ENCODE results near the gene DNAJC4. TPM values are rescaled to one million over a fixed set of nuclear protein-coding genes. Genes with fewer than 3 reads are reported as not detected.

Gene DNAJC4
- total RNA-seq, 2 experiments from 2014 or later: 14.1 to 42.4 TPM

DNA sequence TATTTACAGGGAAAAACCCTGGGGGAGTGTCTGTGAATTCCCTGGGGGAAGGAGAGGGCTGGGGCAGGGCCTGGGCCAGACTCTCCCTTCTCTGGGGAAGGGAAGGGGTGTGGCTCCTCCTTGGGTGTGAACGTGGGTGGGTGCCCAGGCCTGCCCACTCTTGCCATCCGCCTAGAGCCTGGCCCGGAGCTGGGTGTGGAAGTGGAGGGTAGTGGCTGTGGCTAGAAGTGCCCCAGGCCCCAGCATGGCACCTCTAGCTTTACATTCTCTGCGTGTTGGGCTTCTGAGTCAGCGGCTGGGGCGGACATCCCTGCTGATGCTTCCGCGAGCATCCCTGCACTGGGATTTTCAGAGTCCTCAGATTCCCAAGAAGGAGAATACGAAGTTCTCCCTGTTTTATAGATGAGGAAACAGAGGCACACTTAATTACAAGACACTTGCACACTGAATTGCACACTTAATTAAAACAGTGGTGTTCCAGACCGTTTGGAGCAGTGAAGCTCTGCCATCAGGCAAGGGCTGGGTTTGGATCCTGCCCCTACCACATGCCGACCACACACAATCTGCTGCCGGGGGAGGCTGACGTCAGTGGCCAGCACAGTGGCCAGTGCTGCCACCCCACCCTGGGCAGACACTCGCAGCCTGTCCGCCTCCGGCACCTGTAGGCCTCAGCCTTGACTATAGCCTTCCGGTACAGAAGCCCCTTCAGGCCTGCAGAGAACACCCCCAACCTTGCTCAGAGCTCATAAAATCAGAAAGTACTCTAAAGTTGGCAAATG is 46.5 kb downstream of the DNAJC4 start:
- ChIA-PET POLR2A (no interaction called here), CTCF (ENCODE audit: unreplicated experiment) (no interaction called here)
- TF ChIP-seq, protein P1, sequence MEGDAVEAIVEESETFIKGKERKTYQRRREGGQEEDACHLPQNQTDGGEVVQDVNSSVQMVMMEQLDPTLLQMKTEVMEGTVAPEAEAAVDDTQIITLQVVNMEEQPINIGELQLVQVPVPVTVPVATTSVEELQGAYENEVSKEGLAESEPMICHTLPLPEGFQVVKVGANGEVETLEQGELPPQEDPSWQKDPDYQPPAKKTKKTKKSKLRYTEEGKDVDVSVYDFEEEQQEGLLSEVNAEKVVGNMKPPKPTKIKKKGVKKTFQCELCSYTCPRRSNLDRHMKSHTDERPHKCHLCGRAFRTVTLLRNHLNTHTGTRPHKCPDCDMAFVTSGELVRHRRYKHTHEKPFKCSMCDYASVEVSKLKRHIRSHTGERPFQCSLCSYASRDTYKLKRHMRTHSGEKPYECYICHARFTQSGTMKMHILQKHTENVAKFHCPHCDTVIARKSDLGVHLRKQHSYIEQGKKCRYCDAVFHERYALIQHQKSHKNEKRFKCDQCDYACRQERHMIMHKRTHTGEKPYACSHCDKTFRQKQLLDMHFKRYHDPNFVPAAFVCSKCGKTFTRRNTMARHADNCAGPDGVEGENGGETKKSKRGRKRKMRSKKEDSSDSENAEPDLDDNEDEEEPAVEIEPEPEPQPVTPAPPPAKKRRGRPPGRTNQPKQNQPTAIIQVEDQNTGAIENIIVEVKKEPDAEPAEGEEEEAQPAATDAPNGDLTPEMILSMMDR (conservative IDR thresholded peaks at IDR 0.05; ENCODE audit: low read length): no peak
- TF ChIP-seq EZH2phosphoT487 (IDR thresholded peaks at IDR 0.05; ENCODE audit: borderline replicate concordance, low read depth, low read length): no peak
- no peaks in the 10 kb centered on the region for H3K9me3 ChIP-seq (ENCODE audit: low read length)
- BruUV-seq (replicated peaks): no TSS peak
- no peaks in the 10 kb centered on the region for H3K9me2 ChIP-seq (ENCODE audit: insufficient read depth, low read length)
- H3K4me2 ChIP-seq (ENCODE audit: low read length): no peak overlapping the region
- H3K4me3 ChIP-seq (ENCODE audit: low read depth, low read length, poor library complexity, severe bottlenecking): no peak overlapping the region
- peaks cover 13% of the 10 kb centered on the region; the same call in 1 of the 2 replicates for H3K36me3 ChIP-seq (ENCODE audit: insufficient read depth, low read length)
- no peaks in the 10 kb centered on the region for H4K20me1 ChIP-seq (ENCODE audit: insufficient read depth, low read length)
- H3K27ac ChIP-seq (ENCODE audit: low read depth, low read length, poor library complexity, severe bottlenecking): no peak overlapping the region
- no peak for DNase-seq (ENCODE audit: low spot score)
- no peak overlapping the region for H2AFZ ChIP-seq (ENCODE audit: low read length)
- peaks cover 9% of the 10 kb centered on the region for H3K4me1 ChIP-seq (ENCODE audit: insufficient read depth, low read length, poor library complexity, severe bottlenecking)
- intact Hi-C loops (cut with micrococcal nuclease; ENCODE audit: unreplicated experiment): no loop called here
- H3K79me2 ChIP-seq (ENCODE audit: insufficient read depth, low read depth, low read length): peaks cover 9% of the 10 kb centered on the region; the same call in 1 of the 2 replicates

DNA sequence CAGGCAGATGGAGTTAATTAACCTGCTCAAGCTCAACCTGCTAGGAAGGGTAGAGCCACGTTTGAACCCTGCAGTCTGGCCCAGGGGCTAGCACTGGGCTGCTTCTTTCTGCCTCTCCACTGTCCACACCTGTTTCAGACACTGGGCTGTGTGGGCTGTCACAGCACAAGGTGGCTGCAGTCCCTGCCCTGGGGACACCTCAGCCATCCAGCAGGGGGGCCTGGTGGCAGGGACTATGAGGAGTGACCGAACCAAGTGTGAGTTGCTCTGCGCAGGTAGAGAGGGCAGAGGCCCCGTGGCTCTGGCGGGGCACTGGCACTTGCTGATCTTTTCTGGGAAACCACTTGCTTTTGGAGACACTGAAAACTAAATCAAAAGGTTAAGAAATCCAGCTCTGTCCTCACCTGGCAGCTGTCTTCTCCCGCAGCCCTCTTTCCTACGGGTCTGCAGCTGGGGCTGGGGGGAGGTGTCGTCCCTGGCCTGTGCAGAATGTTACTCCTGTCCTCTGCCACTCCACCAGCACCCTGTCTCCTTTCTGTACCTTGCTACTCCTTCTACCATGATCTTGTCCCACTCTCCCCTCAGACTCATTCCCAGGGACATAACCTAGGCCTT is 48.3 kb downstream of the DNAJC4 start:
- Histone ChIP-seq H3K4me3 (ENCODE audit: low read depth, low read length, poor library complexity, severe bottlenecking) (no peak overlapping the region), H3K36me3 (ENCODE audit: insufficient read depth, low read length) (peaks cover 18% of the 10 kb centered on the region), H3K27ac (ENCODE audit: low read depth, low read length, poor library complexity, severe bottlenecking) (no peak overlapping the region), H3K9me3 (ENCODE audit: low read length) (no peaks in the 10 kb centered on the region), H2AFZ (ENCODE audit: low read length) (no peak overlapping the region), H3K4me1 (ENCODE audit: insufficient read depth, low read length, poor library complexity, severe bottlenecking) (no peaks in the 10 kb centered on the region), H3K9me2 (ENCODE audit: insufficient read depth, low read length) (no peaks in the 10 kb centered on the region), H3K79me2 (ENCODE audit: insufficient read depth, low read depth, low read length) (no peaks in the 10 kb centered on the region), H4K20me1 (ENCODE audit: insufficient read depth, low read length) (no peaks in the 10 kb centered on the region), H3K4me2 (ENCODE audit: low read length) (no peak overlapping the region)
- POLR2A ChIA-PET: no interaction called here
- BruUV-seq (replicated peaks): no TSS peak
- intact Hi-C loops (cut with micrococcal nuclease; ENCODE audit: unreplicated experiment): no loop called here
- CTCF ChIA-PET (ENCODE audit: unreplicated experiment): no interaction called here
- no peak for TF ChIP-seq EZH2phosphoT487 (IDR thresholded peaks at IDR 0.05; ENCODE audit: borderline replicate concordance, low read depth, low read length)
- TF ChIP-seq, protein P1 (conservative IDR thresholded peaks at IDR 0.05; ENCODE audit: low read length): no peak
- no peak for DNase-seq (ENCODE audit: low spot score)
